AG08395 (cell line): ENCODE measurements around the gene ZBTB26.

Experiments used
- DNase-seq: peaks from one replicate; pipeline ENCODE4 v3.0.0; 2012; ENCODE audit warnings: mixed read lengths, low spot score

ZBTB26 gene

GRCh38 chr9:122931226-122932121 lies at the start of gene ZBTB26:
ZBTB26 (minus strand) TSS chr9:122931512; CDS start chr9:122919934, 11,578 bp downstream.
- DNase-seq = peak; percentile 98

- DNase-seq = no peak
Measured at GRCh38 chr9:122978601-122979000, 47.3 kb upstream of the ZBTB26 start.

- no peak for DNase-seq
Measured at GRCh38 chr9:122975196-122975595, 43.9 kb upstream of the ZBTB26 start.

- DNase-seq = no peak
Measured at GRCh38 chr9:122961139-122961538, 29.8 kb upstream of the ZBTB26 start.

GRCh38 chr9:122955961-122956360 lies 24.6 kb upstream of the ZBTB26 start:
- no peak for DNase-seq

GRCh38 chr9:122954253-122954691 lies 23.0 kb upstream of the ZBTB26 start:
- peak; percentile 28 for DNase-seq

- DNase-seq = no peak
Measured at GRCh38 chr9:122951056-122951455, 19.7 kb upstream of the ZBTB26 start.

- no peak for DNase-seq
Measured at GRCh38 chr9:122950263-122950662, 19.0 kb upstream of the ZBTB26 start.

- DNase-seq = no peak
Measured at GRCh38 chr9:122949696-122950095, 18.4 kb upstream of the ZBTB26 start.

- no peak for DNase-seq
Measured at GRCh38 chr9:122948313-122948712, 17.0 kb upstream of the ZBTB26 start.

- DNase-seq = no peak
Measured at GRCh38 chr9:122946461-122947005, 15.2 kb upstream of the ZBTB26 start.

GRCh38 chr9:122944960-122945888 lies 13.9 kb upstream of the ZBTB26 start:
- DNase-seq = no peak

GRCh38 chr9:122941582-122942234 lies 10.4 kb upstream of the ZBTB26 start:
- DNase-seq = peak; percentile 58

GRCh38 chr9:122940749-122941581 lies 9.7 kb upstream of the ZBTB26 start, which contains the start of gene RABGAP1:
RABGAP1 (plus strand) TSS chr9:122941020; CDS start chr9:122957060, 16,040 bp downstream.
- DNase-seq = peak; percentile 100

GRCh38 chr9:122940454-122940748 lies 9.1 kb upstream of the ZBTB26 start:
- no peak for DNase-seq

- no peak for DNase-seq
Measured at GRCh38 chr9:122939601-122940000, 8.3 kb upstream of the ZBTB26 start.

GRCh38 chr9:122936883-122937282 lies 5.6 kb upstream of the ZBTB26 start:
- no peak for DNase-seq

- DNase-seq = no peak
Measured at GRCh38 chr9:122936464-122936863, 5.2 kb upstream of the ZBTB26 start.

- DNase-seq = no peak
Measured at GRCh38 chr9:122930541-122931225, 629 bp downstream of the ZBTB26 start.

GRCh38 chr9:122929796-122930354 lies 1.4 kb downstream of the ZBTB26 start:
- DNase-seq = no peak
